GM23338 (cell line): Measurements from ENCODE around the gene VPS8. TPM values are rescaled to one million over a fixed set of nuclear protein-coding genes. Genes with fewer than 3 reads are reported as not detected.

Source experiments
- ATAC-seq: fragments of 200-7000 bp; cut with Tn5 transposase; 3 replicates; pipeline ENCODE4 v1.9.1; 2020
- DNase-seq: peaks from one replicate; pipeline ENCODE4 v3.0.0-alpha.2; 2015; ENCODE audit warnings: low spot score
- H2AFZ ChIP-seq: fragments of 200-600 bp; sonication (generic); 2 replicates; pipeline ENCODE4 v1.8.0; 2016; ENCODE audit warnings: antibody characterized with exemption, mild to moderate bottlenecking, moderate library complexity
- H3F3A ChIP-seq: fragments of 200-600 bp; sonication (generic); replicated peaks from 2 replicates; pipeline ENCODE4 v1.8.0; 2017; ENCODE audit warnings: antibody characterized with exemption, mixed run types, low read depth
- H3K27ac ChIP-seq: fragments of 200-600 bp; sonication (generic); 2 replicates; pipeline ENCODE4 v1.6.1; 2016; ENCODE audit warnings: low read depth
- H3K27me3 ChIP-seq: fragments of 200-600 bp; sonication (generic); 2 replicates; pipeline ENCODE4 v1.8.0; 2016; ENCODE audit warnings: mild to moderate bottlenecking, mixed run types, moderate library complexity; ENCODE audit not compliant: insufficient read depth
- H3K36me3 ChIP-seq: fragments of 200-600 bp; sonication (generic); 2 replicates; pipeline ENCODE4 v1.8.0; 2016; ENCODE audit warnings: mild to moderate bottlenecking; ENCODE audit not compliant: insufficient read depth
- H3K4me1 ChIP-seq: fragments of 200-600 bp; sonication (generic); 2 replicates; pipeline ENCODE4 v1.8.0; 2016; ENCODE audit warnings: mild to moderate bottlenecking, moderate library complexity; ENCODE audit not compliant: insufficient read depth
- H3K4me2 ChIP-seq: fragments of 200-600 bp; sonication (generic); 2 replicates; pipeline ENCODE4 v1.7.1; 2017; ENCODE audit warnings: mixed run types
- H3K4me3 ChIP-seq: fragments of 200-600 bp; sonication (generic); 2 replicates; pipeline ENCODE4 v1.6.1; 2016; ENCODE audit warnings: mixed run types
- H3K79me2 ChIP-seq: fragments of 200-600 bp; sonication (generic); replicated peaks from 2 replicates; pipeline ENCODE4 v1.8.0; 2017; ENCODE audit warnings: mild to moderate bottlenecking; ENCODE audit not compliant: insufficient read depth
- H3K9me2 ChIP-seq: fragments of 200-600 bp; sonication (generic); 2 replicates; pipeline ENCODE4 v1.8.0; 2017; ENCODE audit not compliant: insufficient read depth
- H4K20me1 ChIP-seq: fragments of 200-600 bp; sonication (generic); replicated peaks from 2 replicates; pipeline ENCODE4 v1.8.0; 2017; ENCODE audit warnings: mild to moderate bottlenecking; ENCODE audit not compliant: insufficient read depth
- H3K27ac Mint-ChIP-seq: 2 replicates; pipeline ENCODE4 v1.8.0; 2020; ENCODE audit warnings: inconsistent platforms, mild to moderate bottlenecking, moderate library complexity, mixed read lengths
- H3K27me3 Mint-ChIP-seq: 3 replicates; pipeline ENCODE4 v1.8.0; 2022; ENCODE audit warnings: low read depth, mild to moderate bottlenecking, moderate library complexity, mixed read lengths, inconsistent platforms; ENCODE audit not compliant: insufficient read depth, poor library complexity
- H3K36me3 Mint-ChIP-seq: 3 replicates; pipeline ENCODE4 v1.8.0; 2021; ENCODE audit warnings: low read depth, mild to moderate bottlenecking, inconsistent platforms, moderate library complexity, mixed read lengths
- H3K4me1 Mint-ChIP-seq: 3 replicates; pipeline ENCODE4 v1.8.0; 2020; ENCODE audit warnings: mild to moderate bottlenecking, inconsistent platforms, mixed read lengths
- H3K4me3 Mint-ChIP-seq: 3 replicates; pipeline ENCODE4 v1.8.0; 2021; ENCODE audit warnings: moderate library complexity, mild to moderate bottlenecking, inconsistent platforms, mixed read lengths
- H3K9me3 Mint-ChIP-seq: 3 replicates; pipeline ENCODE4 v1.8.0; 2020; ENCODE audit warnings: moderate library complexity, mild to moderate bottlenecking, inconsistent platforms, mixed read lengths
- CREB1 ChIP-seq: fragments of 250-450 bp; sonication (Bioruptor Pico); IDR thresholded peaks from 2 replicates; pipeline ENCODE4 v1.5.0; 2020; ENCODE audit warnings: low read depth, mild to moderate bottlenecking, moderate library complexity
- EZH2 ChIP-seq: fragments of 200-600 bp; sonication (generic); IDR thresholded peaks from one replicate; pipeline ENCODE4 v1.8.0; 2017; ENCODE audit warnings: antibody characterized with exemption, mild to moderate bottlenecking, low read depth; ENCODE audit not compliant: unreplicated experiment
- EZH2phosphoT487 ChIP-seq: fragments of 200-600 bp; sonication (generic); IDR thresholded peaks from one replicate; pipeline ENCODE4 v1.8.1; 2018; ENCODE audit warnings: antibody characterized with exemption; ENCODE audit not compliant: unreplicated experiment
- JUNB ChIP-seq: IDR thresholded peaks from one replicate; pipeline ENCODE4 v1.6.1; 2016; ENCODE audit warnings: antibody characterized with exemption; ENCODE audit not compliant: unreplicated experiment
- NANOG ChIP-seq: IDR thresholded peaks from 2 replicates; pipeline ENCODE4 v1.6.1; 2016; ENCODE audit warnings: antibody characterized with exemption, borderline replicate concordance
- POLR2AphosphoS5 ChIP-seq: IDR thresholded peaks from 2 replicates; pipeline ENCODE4 v1.6.1; 2016; ENCODE audit warnings: antibody characterized with exemption, low read depth
- STAT1 ChIP-seq: IDR thresholded peaks from one replicate; pipeline ENCODE4 v1.6.1; 2016; ENCODE audit warnings: antibody characterized with exemption; ENCODE audit not compliant: unreplicated experiment
- ZNF114 ChIP-seq: fragments of 250-450 bp; sonication (Bioruptor Pico); IDR thresholded peaks from 2 replicates; pipeline ENCODE4 v1.5.0; 2020; ENCODE audit warnings: mild to moderate bottlenecking, moderate library complexity
- ZNF331 ChIP-seq: fragments of 250-450 bp; sonication (Bioruptor Pico); IDR thresholded peaks from 2 replicates; pipeline ENCODE4 v1.5.0; 2020; ENCODE audit warnings: low read depth, mild to moderate bottlenecking, moderate library complexity
- polyA plus RNA-seq: library from polyadenylated mRNA; unstranded; fragments of >200 nt; fragmentation: Nextera tagmentation; extraction: Ambion mirVana; gene quantifications from 2 replicates; pipeline ENCODE4 v1.2.1, GENCODE V29; 2016
- total RNA-seq: library from RNA; depleted of rRNA; stranded (reverse); fragments of >200 nt; shearing (Covaris generic); gene quantifications from 2 replicates; pipeline ENCODE4 v1.2.3, GENCODE V29; 2014
- TF ChIP-seq, protein P1 (sequence below): IDR thresholded peaks from one replicate; pipeline ENCODE4 v1.6.1; 2018; ENCODE audit warnings: antibody characterized with exemption; ENCODE audit not compliant: unreplicated experiment
- TF ChIP-seq, protein P2 (sequence below): fragments of 250-450 bp; sonication (Bioruptor Pico); IDR thresholded peaks from 2 replicates; pipeline ENCODE4 v1.5.0; 2020; ENCODE audit warnings: mild to moderate bottlenecking, moderate library complexity
- TF ChIP-seq, protein P3 (sequence below): IDR thresholded peaks from 2 replicates; pipeline ENCODE4 v1.6.1; 2016; ENCODE audit warnings: antibody characterized with exemption
- TF ChIP-seq, protein P4 (sequence below), 2 experiments: fragments of 200-600 bp in 1 of 2; sonication (generic) in 1 of 2; conservative IDR thresholded peaks; 2 replicates each; pipeline versions ENCODE4 v1.5.1 to v1.6.1; 2016 to 2017; ENCODE audit warnings: antibody characterized with exemption in 2 of 2, low read depth in 2 of 2, mild to moderate bottlenecking in 2 of 2, moderate library complexity in 1 of 2

VPS8 gene
- total and polyA plus RNA-seq, 2 experiments from 2014 or later = 17.3 to 45.5 TPM

DNA sequence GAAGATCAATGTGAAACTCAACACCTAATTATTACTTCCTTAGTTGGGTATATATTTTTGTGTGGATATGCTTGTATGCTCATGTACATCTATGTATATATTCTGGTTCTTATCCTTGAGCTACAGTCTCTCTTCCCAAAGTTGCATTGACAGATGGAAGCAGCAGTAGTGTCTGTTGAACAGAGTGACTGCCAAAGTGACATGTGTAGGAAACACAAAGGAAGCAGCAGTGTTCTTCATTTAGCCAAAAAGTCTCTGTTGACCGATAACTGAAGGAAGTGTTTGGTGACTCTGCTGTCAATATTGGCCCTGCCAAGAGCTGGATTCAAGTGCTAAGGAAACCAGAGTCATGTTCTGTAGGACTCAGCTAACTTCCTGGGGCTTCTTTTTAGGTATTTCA, 217.1 kb downstream of the VPS8 start:
- TF ChIP-seq ZNF114 (CRISPR knock-in tag) (no peak), STAT1 (no peak), ZNF331 (CRISPR knock-in tag) (no peak), EZH2phosphoT487 (no peak), JUNB (no peak), NANOG (no peak), CREB1 (CRISPR knock-in tag) (no peak), POLR2AphosphoS5 (no peak), EZH2 (no peak)
- TF ChIP-seq, protein P1, sequence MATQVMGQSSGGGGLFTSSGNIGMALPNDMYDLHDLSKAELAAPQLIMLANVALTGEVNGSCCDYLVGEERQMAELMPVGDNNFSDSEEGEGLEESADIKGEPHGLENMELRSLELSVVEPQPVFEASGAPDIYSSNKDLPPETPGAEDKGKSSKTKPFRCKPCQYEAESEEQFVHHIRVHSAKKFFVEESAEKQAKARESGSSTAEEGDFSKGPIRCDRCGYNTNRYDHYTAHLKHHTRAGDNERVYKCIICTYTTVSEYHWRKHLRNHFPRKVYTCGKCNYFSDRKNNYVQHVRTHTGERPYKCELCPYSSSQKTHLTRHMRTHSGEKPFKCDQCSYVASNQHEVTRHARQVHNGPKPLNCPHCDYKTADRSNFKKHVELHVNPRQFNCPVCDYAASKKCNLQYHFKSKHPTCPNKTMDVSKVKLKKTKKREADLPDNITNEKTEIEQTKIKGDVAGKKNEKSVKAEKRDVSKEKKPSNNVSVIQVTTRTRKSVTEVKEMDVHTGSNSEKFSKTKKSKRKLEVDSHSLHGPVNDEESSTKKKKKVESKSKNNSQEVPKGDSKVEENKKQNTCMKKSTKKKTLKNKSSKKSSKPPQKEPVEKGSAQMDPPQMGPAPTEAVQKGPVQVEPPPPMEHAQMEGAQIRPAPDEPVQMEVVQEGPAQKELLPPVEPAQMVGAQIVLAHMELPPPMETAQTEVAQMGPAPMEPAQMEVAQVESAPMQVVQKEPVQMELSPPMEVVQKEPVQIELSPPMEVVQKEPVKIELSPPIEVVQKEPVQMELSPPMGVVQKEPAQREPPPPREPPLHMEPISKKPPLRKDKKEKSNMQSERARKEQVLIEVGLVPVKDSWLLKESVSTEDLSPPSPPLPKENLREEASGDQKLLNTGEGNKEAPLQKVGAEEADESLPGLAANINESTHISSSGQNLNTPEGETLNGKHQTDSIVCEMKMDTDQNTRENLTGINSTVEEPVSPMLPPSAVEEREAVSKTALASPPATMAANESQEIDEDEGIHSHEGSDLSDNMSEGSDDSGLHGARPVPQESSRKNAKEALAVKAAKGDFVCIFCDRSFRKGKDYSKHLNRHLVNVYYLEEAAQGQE = no peak
- TF ChIP-seq, protein P2, sequence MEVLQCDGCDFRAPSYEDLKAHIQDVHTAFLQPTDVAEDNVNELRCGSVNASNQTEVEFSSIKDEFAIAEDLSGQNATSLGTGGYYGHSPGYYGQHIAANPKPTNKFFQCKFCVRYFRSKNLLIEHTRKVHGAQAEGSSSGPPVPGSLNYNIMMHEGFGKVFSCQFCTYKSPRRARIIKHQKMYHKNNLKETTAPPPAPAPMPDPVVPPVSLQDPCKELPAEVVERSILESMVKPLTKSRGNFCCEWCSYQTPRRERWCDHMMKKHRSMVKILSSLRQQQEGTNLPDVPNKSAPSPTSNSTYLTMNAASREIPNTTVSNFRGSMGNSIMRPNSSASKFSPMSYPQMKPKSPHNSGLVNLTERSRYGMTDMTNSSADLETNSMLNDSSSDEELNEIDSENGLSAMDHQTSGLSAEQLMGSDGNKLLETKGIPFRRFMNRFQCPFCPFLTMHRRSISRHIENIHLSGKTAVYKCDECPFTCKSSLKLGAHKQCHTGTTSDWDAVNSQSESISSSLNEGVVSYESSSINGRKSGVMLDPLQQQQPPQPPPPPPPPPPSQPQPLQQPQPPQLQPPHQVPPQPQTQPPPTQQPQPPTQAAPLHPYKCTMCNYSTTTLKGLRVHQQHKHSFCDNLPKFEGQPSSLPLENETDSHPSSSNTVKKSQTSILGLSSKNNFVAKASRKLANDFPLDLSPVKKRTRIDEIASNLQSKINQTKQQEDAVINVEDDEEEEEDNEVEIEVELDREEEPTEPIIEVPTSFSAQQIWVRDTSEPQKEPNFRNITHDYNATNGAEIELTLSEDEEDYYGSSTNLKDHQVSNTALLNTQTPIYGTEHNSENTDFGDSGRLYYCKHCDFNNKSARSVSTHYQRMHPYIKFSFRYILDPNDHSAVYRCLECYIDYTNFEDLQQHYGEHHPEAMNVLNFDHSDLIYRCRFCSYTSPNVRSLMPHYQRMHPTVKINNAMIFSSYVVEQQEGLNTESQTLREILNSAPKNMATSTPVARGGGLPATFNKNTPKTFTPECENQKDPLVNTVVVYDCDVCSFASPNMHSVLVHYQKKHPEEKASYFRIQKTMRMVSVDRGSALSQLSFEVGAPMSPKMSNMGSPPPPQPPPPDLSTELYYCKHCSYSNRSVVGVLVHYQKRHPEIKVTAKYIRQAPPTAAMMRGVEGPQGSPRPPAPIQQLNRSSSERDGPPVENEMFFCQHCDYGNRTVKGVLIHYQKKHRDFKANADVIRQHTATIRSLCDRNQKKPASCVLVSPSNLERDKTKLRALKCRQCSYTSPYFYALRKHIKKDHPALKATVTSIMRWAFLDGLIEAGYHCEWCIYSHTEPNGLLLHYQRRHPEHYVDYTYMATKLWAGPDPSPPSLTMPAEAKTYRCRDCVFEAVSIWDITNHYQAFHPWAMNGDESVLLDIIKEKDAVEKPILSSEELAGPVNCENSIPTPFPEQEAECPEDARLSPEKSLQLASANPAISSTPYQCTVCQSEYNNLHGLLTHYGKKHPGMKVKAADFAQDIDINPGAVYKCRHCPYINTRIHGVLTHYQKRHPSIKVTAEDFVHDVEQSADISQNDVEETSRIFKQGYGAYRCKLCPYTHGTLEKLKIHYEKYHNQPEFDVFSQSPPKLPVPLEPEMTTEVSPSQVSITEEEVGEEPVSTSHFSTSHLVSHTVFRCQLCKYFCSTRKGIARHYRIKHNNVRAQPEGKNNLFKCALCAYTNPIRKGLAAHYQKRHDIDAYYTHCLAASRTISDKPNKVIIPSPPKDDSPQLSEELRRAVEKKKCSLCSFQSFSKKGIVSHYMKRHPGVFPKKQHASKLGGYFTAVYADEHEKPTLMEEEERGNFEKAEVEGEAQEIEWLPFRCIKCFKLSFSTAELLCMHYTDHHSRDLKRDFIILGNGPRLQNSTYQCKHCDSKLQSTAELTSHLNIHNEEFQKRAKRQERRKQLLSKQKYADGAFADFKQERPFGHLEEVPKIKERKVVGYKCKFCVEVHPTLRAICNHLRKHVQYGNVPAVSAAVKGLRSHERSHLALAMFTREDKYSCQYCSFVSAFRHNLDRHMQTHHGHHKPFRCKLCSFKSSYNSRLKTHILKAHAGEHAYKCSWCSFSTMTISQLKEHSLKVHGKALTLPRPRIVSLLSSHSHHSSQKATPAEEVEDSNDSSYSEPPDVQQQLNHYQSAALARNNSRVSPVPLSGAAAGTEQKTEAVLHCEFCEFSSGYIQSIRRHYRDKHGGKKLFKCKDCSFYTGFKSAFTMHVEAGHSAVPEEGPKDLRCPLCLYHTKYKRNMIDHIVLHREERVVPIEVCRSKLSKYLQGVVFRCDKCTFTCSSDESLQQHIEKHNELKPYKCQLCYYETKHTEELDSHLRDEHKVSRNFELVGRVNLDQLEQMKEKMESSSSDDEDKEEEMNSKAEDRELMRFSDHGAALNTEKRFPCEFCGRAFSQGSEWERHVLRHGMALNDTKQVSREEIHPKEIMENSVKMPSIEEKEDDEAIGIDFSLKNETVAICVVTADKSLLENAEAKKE (CRISPR knock-in tag) = no peak
- TF ChIP-seq, protein P3, sequence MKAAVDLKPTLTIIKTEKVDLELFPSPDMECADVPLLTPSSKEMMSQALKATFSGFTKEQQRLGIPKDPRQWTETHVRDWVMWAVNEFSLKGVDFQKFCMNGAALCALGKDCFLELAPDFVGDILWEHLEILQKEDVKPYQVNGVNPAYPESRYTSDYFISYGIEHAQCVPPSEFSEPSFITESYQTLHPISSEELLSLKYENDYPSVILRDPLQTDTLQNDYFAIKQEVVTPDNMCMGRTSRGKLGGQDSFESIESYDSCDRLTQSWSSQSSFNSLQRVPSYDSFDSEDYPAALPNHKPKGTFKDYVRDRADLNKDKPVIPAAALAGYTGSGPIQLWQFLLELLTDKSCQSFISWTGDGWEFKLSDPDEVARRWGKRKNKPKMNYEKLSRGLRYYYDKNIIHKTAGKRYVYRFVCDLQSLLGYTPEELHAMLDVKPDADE = no peak
- TF ChIP-seq, protein P4, sequence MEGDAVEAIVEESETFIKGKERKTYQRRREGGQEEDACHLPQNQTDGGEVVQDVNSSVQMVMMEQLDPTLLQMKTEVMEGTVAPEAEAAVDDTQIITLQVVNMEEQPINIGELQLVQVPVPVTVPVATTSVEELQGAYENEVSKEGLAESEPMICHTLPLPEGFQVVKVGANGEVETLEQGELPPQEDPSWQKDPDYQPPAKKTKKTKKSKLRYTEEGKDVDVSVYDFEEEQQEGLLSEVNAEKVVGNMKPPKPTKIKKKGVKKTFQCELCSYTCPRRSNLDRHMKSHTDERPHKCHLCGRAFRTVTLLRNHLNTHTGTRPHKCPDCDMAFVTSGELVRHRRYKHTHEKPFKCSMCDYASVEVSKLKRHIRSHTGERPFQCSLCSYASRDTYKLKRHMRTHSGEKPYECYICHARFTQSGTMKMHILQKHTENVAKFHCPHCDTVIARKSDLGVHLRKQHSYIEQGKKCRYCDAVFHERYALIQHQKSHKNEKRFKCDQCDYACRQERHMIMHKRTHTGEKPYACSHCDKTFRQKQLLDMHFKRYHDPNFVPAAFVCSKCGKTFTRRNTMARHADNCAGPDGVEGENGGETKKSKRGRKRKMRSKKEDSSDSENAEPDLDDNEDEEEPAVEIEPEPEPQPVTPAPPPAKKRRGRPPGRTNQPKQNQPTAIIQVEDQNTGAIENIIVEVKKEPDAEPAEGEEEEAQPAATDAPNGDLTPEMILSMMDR (conservative IDR thresholded peaks at IDR 0.05; ENCODE audit: low read depth in 2 of 2) = no peak
- Mint-ChIP-seq H3K9me3 (no peaks in the 10 kb centered on the region), H3K4me3 (no peak overlapping the region), H3K4me1 (peaks cover 5% of the 10 kb centered on the region; the same call in 2 of the 3 replicates), H3K27ac (no peak overlapping the region), H3K36me3 (peaks cover 11% of the 10 kb centered on the region; the same call in 2 of the 3 replicates), H3K27me3 (no peaks in the 10 kb centered on the region)
- Histone ChIP-seq H3K27ac (no peak overlapping the region), H3K79me2 (no peaks in the 10 kb centered on the region), H3K4me1 (no peaks in the 10 kb centered on the region), H2AFZ (no peak overlapping the region), H3K36me3 (peaks cover 2% of the 10 kb centered on the region; the same call in 1 of the 2 replicates), H4K20me1 (no peaks in the 10 kb centered on the region), H3K4me2 (no peak overlapping the region), H3K9me2 (no peaks in the 10 kb centered on the region), H3K27me3 (no peaks in the 10 kb centered on the region), H3F3A (no peaks in the 10 kb centered on the region), H3K4me3 (no peak overlapping the region)
- ATAC-seq (no peak), DNase-seq (no peak)
